WERI-Rb-1 (cell line): ENCODE results near the gene NRARP.

Experiments used
- DNase-seq: peaks from one replicate; pipeline ENCODE4 v3.0.0-alpha.2; 2020
- H3K27ac ChIP-seq: fragments of 250-450 bp; sonication (Bioruptor Pico); 2 replicates; pipeline ENCODE4 v1.5.1; 2020; ENCODE audit warnings: mild to moderate bottlenecking, moderate library complexity
- H3K27me3 ChIP-seq: fragments of 250-450 bp; sonication (Bioruptor Pico); 2 replicates; pipeline ENCODE4 v1.5.1; 2021; ENCODE audit warnings: mild to moderate bottlenecking, low read depth, moderate library complexity; ENCODE audit not compliant: insufficient read depth, severe bottlenecking
- H3K36me3 ChIP-seq: fragments of 250-450 bp; sonication (Bioruptor Pico); 2 replicates; pipeline ENCODE4 v1.5.1; 2020; ENCODE audit warnings: mild to moderate bottlenecking, moderate library complexity
- H3K4me3 ChIP-seq: 2 replicates; pipeline ENCODE4 v1.5.1; 2011; ENCODE audit warnings: low read depth, mild to moderate bottlenecking, control low read depth, low read length
- H3K9me3 ChIP-seq: fragments of 250-450 bp; sonication (Bioruptor Pico); 2 replicates; pipeline ENCODE4 v1.5.1; 2021; ENCODE audit warnings: mild to moderate bottlenecking, moderate library complexity; ENCODE audit not compliant: severe bottlenecking
- TF ChIP-seq, protein P1 (sequence below): IDR thresholded peaks from 2 replicates; pipeline ENCODE4 v1.5.1; 2011; ENCODE audit warnings: low read depth, mild to moderate bottlenecking, control low read depth, inconsistent platforms, low read length

NRARP gene

GRCh38 chr9:137272241-137273094 lies 29.6 kb downstream of the NRARP start:
- Histone ChIP-seq H3K27ac (peak overlapping the region; percentile 24), H3K4me3 (no peak overlapping the region), H3K36me3 (peaks cover 9% of the 10 kb centered on the region), H3K9me3 (no peaks in the 10 kb centered on the region), H3K27me3 (no peaks in the 10 kb centered on the region)
- TF ChIP-seq, protein P1, sequence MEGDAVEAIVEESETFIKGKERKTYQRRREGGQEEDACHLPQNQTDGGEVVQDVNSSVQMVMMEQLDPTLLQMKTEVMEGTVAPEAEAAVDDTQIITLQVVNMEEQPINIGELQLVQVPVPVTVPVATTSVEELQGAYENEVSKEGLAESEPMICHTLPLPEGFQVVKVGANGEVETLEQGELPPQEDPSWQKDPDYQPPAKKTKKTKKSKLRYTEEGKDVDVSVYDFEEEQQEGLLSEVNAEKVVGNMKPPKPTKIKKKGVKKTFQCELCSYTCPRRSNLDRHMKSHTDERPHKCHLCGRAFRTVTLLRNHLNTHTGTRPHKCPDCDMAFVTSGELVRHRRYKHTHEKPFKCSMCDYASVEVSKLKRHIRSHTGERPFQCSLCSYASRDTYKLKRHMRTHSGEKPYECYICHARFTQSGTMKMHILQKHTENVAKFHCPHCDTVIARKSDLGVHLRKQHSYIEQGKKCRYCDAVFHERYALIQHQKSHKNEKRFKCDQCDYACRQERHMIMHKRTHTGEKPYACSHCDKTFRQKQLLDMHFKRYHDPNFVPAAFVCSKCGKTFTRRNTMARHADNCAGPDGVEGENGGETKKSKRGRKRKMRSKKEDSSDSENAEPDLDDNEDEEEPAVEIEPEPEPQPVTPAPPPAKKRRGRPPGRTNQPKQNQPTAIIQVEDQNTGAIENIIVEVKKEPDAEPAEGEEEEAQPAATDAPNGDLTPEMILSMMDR, result no peak
- DNase-seq, result no peak

GRCh38 chr9:137271696-137272076 lies 30.4 kb downstream of the NRARP start:
- H3K4me3 ChIP-seq, result no peak overlapping the region
- peak overlapping the region; percentile 24; the same call in 1 of the 2 replicates for H3K27ac ChIP-seq
- DNase-seq, result peak; percentile 46
- H3K27me3 ChIP-seq, result no peaks in the 10 kb centered on the region
- no peaks in the 10 kb centered on the region for H3K9me3 ChIP-seq
- TF ChIP-seq, protein P1, result no peak
- peaks cover 9% of the 10 kb centered on the region for H3K36me3 ChIP-seq

GRCh38 chr9:137270929-137271695 lies 31.0 kb downstream of the NRARP start:
- TF ChIP-seq, protein P1, result no peak
- peaks cover 9% of the 10 kb centered on the region for H3K36me3 ChIP-seq
- H3K4me3 ChIP-seq, result no peak overlapping the region
- H3K27me3 ChIP-seq, result no peaks in the 10 kb centered on the region
- no peak overlapping the region for H3K27ac ChIP-seq
- DNase-seq, result no peak
- no peaks in the 10 kb centered on the region for H3K9me3 ChIP-seq

DNA sequence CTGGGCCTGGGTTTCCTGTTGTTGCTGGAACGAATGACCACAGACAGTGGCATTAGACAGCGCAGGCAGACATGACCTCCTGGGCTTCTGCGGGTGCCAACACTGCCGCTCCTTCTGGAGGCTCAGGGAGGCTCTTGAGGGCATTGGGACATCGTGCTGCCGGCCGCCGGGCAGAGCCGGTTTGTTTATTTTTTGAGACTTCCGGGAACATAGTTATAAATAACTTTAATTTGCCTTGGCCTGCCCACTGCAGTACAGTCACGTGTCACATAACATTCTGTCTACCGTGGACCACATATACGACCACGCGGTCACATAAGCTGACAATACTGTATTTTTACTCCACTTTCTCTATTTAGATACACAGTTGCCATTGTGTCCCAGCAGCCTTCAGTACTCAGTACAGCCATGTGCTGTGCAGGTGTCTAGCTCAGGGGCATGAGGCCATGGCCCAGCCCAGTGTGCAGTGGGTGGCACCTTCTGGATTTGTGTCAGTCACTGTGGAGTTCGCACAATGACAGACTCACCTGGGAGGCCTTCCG lies 32.8 kb downstream of the NRARP start:
- H3K27me3 ChIP-seq, result no peaks in the 10 kb centered on the region
- H3K27ac ChIP-seq, result no peak overlapping the region
- peaks cover 9% of the 10 kb centered on the region for H3K36me3 ChIP-seq
- H3K9me3 ChIP-seq, result no peaks in the 10 kb centered on the region
- DNase-seq, result no peak
- TF ChIP-seq, protein P1, result no peak
- no peak overlapping the region for H3K4me3 ChIP-seq

DNA sequence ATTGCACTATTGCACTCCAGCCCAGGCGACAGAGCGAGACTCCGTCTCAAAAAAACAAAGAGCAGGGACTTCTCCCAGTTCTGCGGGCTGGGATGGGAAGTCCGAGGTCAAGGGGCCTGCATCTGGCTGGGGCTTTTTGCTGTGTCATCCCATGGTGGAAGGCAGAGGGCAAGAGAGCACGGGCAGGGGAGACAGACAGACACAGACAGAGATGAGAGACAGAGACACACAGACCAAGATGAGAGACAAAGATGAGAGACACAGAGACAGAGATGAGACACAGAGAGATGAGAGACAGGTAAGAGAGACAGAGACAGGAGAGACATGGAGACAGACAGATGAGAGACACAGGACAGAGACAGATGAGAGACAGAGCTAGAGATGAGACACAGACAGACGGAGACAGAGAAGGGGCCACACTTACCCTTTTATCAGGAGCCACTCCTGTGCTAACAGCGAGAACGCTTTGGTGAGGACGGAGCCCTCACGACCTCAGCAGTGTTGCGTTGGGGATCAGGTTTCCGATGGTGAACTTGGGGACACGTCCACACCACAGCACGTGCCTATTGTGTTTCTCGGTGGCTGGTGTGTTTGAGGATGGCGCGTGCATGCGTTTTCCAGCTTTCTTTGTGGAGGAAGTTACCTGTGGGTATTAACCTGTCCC lies 33.4 kb downstream of the NRARP start:
- no peak for DNase-seq
- Histone ChIP-seq H3K9me3 (no peaks in the 10 kb centered on the region), H3K27me3 (no peaks in the 10 kb centered on the region), H3K36me3 (peaks cover 9% of the 10 kb centered on the region), H3K4me3 (no peak overlapping the region), H3K27ac (no peak overlapping the region)
- TF ChIP-seq, protein P1, result no peak
